ENCODE measurements around the gene PACSIN2.

DNA sequence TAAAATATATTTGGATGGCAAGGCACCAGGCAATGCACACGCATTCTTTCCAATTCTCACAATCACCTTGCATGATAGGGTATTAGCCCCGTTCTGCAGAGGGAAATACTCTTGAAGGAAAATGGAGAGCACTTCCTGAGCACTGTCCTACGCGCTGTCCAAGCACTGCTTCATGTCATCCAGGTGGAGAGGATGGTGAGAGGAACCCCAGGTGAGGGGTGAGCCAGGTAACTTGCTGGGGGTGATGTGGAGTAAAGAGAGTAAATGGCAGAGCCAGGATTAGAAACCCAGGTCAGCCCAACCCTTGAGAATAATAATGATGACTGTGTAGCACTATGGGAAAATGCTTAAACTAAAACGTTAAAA, 711 bp upstream of the PACSIN2 start:
- no peak for TF ChIP-seq CTCF (IDR thresholded peaks at IDR 0.05; ENCODE audit: insufficient read depth, low read length, poor library complexity, severe bottlenecking)
- no peak for TF ChIP-seq EZH2phosphoT487 (conservative IDR thresholded peaks at IDR 0.05; ENCODE audit: low read length)
